EH (cell line): ENCODE data around the gene TRIM63.
A peak's percentile ranks its signal among the peaks of the same experiment; 100 is the strongest.

Experiments
- DNase-seq: peaks from one replicate; pipeline ENCODE4 v3.0.0-alpha.2; 2015; ENCODE audit warnings: low read depth

The TRIM63 gene

DNA sequence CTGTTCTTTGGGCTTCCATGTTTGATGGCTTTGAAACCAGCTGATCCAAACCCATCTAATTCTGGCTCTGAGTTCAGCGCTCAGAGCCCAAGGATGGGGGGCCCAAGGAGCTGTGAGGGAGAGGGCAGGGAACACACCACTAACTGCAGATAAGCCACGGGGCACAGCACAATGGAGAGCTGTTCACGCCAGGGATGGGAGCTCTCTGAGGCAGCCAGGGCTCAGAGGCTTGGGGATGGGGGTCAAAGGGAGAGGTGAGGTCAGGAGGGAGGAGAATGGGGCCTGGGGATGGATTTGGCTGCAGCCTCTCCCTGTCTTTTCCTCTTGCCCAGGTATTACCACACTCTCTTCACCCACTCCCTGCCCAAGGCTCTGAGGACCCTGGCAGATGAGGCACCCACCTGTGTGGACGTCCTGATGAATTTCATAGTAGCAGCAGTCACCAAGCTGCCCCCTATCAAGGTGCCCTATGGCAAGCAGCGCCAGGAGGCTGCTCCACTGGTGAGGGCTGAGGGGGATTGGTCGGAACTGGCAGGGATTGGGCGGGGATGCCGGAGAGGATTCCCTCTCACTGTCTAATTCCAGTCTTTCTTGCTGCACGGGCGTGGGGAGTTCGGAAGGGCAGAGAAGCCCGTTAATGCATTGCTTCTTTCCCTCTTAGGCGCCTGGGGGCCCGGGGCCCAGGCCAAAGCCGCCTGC is 32.8 kb downstream of the TRIM63 start:
- no peak for DNase-seq

DNA sequence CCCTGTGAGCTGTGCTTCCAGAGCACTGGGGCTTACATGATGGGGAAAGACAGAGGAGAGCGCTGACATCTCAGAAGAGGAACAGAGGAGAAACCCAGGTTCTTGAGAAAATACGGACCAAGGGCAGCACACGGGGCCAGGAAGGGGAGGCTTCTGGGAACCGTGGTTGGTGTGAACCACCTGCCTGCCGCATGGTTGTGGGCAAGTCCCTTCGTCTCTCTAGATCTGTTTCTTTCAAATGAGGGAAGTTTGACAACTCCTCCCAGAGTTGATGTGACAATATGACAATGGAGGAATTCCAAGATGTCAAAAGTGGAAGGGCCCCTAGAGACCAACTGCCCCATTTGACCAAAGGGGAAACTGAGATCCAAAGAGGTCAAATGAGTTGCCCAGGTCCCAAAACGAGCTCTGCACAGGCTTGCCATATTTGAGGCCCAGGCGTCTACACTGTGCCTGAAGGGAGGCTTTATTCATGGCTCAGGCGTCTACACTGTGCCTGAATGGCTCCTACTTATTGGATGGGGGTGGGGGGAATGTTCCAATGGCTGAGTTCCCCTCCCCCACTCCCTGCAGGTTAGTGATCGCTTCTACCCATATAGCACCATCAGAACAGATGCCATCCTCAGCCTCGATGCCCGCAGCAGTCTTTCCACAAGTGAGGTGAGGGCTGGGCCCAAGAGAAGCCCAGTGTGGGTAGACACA is 34.6 kb downstream of the TRIM63 start:
- DNase-seq, result no peak

DNA sequence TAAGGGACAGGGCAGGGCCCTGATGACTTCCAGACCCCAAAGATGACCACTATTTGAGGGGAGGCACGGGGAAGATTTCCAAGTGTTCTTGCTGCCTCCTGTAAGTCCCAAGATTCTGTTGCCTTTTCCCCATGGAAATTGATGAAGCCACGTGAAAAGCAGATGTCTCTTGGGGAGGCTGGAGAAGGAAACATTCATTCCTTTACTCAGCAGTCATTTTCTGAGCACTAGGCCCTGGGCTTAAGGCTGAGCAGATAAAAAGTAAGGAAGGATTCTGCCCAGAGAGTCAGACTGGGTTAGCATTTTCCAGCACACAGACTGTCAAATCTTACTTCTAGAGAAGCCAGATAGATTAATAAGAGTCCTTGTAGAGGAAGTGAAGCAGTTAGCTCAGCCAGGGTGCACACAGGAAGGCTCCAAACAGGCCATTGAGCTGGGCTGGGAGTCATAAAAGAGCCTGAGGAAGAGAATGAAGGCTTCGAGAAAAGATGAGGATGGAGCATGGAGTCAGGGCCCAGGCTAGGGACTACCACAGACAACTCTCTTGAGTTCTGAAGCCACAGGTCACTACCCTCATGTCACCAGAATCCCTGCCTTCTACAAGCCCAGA is 35.7 kb downstream of the TRIM63 start:
- DNase-seq, result peak; percentile 63

DNA sequence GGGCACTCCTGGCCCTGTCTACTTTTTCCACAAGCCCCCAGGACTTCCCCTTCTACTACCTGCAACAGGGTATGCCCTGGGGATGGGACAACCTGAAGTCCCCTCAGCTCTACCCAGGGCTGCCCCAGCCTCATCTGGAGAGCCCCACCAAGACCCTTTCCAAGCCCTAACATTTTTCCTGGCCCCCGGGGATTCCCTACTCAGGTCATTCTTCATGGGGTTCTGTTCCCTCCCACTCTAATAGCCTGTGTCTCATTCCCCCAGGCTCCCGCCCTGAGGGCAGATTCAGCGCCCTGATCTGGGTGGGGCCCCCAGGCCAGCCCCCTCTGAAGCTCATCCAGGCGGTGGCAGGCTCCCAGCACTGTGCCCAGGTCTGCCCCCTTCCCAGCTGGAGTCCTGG is 36.2 kb downstream of the TRIM63 start:
- no peak for DNase-seq

DNA sequence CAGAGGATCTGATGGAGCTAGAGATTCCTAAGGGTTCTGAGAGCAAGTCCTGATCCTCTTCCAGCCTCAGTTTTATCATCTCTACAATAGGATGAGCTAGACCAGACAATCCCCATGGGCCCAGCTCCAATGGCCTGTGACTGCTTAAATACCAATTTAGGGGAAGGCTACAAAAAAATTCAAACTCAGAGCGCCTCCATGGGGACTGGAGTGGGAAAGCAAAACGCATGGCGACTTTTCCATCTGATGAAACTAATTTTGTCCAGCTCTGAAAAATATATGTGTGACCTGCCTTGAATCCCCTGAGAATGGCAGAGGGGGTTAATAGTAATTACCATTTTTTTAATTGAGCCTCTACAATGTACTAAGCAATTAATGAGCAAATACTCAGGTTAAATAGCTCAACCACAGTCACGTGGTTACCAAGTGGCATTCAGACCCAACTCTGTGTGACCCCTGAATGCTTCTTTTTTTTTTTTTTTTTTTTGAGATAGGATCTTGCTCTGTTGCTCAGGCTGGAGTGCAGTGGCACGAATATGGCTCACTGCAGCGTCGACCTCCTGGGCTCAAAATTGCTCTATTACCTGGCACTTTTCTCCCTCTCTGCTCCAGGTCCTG is 37.5 kb downstream of the TRIM63 start:
- no peak for DNase-seq

DNA sequence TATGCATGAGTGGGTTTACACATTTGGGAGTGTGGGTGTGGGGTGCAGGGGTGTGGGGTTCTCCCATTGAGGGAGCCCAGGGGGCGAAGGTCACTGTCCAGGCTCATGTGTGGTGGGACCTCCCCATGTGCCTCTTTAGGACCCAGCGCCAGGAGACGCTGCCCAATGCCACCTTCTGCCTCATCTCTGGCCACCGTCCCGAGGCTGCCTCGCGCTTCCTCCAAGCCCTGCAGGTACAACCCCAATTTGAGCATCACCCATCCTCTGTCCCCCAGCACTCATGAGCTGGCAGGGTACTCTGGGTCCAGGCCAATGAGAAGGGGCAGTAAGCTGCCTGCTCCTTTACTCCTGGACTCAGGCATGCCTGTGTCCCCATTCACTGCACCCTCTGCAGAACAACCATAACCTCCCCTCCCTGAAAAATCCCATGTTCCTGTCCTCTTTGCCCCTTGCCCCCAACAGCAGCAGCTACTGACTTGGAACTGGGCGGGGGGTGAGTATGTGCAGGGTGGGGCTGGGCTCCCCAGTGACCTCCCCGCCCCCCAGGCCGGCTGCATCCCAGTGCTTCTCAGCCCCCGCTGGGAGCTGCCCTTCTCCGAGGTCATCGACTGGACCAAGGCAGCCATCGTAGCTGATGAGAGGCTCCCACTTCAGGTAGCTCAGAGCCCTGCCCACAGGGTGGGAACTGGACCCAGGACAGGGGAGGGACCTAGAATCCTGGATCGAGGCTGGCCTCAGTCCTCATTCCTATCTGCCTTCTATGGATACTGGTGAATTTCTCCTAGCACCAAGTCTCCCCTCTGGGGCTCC is 38.2 kb downstream of the TRIM63 start:
- no peak for DNase-seq

DNA sequence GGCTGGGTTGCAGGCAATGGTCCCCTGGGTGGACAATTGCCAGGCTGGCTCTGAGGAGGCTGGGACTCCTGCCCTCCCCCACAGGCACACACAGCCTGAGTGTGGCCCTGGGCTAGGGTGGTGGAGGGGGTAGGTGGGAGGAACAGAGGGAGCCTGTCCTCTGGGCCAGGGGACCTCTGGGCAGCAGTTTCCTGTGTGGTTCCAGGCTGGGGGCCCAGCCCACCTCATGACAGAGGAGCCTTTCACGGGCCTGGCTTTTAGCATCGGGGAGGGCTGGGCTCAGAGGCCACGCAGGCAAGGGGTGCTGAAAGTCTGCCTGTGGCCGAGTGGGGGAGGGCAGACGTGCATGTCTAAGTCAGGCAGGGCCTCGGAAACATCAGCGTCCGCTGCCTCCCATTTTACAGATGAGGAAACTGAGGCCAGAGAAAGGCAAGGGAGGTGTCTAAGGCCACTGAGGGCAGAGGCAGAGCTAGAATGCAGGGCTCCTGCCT is 38.9 kb downstream of the TRIM63 start:
- no peak for DNase-seq

DNA sequence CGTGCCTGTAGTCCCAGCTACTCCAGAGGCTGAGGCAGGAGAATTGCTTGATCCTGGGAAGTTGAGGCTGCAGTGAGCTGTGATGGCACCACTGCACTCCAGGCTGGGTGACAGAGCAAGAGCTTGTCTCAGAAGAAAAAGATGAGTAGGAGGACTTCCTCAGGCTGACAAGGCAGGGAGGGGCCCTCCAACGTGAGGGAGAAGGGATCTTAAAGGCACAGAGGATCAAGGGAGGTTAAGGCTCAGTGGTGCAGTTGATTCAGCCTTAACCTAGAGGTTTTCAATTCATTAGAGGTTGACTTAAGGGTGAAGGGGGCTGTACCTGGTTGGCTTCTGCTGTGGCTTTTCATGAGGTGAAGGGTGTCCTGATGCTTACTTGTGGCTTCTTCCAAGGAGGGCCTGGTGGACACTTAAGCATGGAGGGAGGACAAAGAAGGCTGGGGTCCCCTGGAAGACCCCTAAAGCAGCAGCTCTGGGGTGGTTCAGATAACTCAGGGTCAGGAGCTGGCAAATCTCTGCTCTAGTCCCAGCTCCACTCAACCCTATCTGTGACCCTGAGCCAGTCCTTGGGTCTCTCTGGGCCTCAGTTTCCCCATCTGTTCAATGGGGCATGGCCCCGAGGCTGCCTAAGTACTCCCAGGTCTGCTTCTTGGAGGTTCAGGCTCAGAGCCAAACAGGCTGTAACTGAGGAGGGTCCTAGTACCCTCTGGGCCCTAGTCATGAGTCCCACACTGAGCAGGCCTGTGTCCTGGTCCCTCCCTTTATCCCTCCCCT is 39.5 kb downstream of the TRIM63 start:
- peak; percentile 45 for DNase-seq

DNA sequence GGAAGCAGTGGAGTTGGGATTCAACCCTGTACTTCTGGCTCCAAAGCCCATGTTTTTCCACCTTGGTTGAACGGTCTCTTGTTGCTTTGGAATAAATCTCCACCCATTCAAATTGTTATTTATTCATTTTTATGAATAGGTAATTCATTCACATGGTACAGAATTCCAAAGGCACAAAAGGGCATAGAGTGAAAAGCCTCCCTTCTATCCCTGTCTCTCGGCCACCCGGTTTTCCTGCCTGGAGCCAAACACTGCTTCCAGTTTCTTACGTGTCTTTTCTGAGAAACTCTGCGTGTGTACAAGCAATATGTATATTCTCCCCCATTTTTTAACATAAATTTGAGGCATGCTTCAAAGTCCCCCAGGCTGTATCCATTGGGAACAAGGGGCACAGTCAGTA is 41.9 kb downstream of the TRIM63 start:
- DNase-seq, result no peak

DNA sequence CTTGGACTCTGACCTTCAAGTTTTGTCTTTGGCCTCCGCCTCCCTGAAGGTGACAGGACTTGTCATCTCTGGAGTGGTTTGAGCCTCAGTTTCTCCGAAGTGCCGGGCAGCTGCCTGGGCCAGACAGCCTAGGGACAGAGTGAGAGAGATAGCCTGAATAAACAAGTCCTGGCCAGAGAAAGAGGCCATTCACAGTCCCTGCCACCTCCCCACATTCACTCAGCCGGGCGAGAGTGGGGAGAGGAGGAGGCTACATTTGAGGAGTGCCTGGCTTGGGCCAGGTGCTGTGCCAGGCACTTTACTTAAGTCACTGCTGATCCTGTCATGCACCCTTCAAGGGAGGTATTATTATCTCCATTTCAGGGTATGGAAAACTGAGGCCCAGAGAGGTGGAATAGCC is 42.4 kb downstream of the TRIM63 start:
- no peak for DNase-seq

DNA sequence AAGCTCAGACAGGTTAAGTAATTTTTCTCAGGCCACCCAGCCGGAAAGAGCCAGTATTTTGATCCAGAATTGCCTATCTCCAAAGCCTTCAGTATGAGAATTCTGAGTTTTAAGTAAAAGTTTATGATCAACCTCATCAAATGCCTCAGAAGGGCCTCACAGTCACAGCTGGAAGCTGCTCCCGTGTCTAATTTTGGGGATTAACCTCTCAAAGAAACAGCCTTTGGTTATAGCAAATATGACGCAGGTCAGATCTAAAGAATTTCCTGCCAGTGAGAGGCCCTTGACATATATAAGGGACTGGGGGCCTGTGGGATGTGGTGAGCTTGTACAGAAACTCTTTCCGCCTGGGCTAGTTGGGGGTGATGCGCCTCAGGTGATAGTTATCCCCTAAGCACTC is 43.6 kb downstream of the TRIM63 start:
- DNase-seq, result no peak

DNA sequence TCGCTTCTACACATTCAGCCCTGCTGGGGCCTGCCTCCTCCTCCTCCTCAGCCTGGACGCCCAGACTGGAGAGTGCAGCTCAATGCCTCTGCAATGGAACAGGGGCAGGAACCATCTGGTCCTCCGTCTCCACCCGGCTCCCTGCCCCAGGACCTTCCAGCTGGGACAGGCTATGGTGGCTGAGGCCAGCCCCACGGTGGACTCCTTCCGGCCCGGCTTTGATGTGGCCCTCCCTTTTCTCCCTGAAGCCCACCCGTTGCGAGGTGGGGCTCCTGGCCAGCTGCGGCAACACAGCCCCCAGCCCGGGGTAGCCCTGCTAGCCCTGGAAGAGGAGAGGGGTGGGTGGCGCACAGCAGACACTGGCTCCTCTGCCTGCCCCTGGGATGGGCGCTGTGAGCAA is 44.4 kb downstream of the TRIM63 start:
- no peak for DNase-seq

DNA sequence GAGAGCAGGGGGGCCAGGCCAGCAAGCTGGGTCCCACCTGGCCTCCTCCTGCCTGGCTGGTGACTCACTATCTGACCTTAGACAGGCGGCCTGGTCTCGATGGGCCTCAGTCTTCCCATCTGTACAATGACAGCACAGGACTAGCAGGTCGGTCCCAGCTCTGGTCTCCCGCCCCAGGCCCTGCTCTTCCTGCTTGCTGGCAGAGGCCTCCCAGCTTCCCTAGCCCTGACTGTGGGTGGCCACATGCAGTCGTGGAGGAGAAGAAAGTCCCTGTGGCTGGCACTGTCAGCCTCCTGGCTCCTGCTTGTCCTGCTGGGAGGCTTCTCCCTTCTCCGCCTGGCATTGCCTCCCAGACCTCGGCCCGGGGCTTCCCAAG is 45.0 kb downstream of the TRIM63 start:
- DNase-seq, result no peak

DNA sequence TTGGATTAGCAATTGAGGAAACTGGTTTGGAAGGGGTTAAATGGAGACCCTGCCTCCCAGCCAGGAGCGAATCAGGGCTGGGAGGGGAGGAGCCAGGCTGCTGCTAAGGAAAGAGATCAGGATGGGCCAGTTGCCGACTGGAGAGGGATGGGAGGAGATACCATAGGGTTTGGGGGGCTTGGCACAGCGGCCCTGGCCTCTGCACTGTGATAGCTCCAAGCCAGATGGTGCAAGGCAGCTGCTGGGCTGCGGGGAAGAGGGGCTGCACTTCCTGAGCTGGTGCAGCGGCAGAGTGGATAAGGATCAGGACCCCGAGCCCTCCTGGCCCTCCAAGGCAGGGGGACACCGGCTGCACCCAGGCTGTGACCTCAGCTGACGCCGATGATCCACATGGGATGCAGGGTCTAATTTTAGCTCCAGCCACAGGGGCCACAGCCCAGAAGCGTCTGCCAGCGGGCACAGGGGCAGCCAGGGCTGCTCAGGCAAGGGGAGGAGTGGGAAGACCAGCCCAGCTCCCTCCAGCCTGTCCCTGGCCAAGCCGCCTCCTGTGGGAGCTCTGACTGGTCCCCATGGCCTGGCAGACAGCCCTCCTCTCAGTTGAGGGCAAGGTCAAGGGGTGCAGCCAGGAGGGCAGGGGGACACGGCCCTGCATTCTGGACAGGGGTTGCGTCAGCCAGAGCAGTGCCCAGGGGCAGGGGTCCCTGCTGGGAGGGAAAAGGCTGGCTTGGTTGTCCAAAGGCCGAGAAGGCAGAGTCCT is 45.6 kb downstream of the TRIM63 start, which contains the start of gene EXTL1:
Gene EXTL1 (plus strand): TSS at position 129 of the 757 bp plus-strand sequence. CDS start 872 bp downstream, outside the sequence.
- DNase-seq, result peak; percentile 59

DNA sequence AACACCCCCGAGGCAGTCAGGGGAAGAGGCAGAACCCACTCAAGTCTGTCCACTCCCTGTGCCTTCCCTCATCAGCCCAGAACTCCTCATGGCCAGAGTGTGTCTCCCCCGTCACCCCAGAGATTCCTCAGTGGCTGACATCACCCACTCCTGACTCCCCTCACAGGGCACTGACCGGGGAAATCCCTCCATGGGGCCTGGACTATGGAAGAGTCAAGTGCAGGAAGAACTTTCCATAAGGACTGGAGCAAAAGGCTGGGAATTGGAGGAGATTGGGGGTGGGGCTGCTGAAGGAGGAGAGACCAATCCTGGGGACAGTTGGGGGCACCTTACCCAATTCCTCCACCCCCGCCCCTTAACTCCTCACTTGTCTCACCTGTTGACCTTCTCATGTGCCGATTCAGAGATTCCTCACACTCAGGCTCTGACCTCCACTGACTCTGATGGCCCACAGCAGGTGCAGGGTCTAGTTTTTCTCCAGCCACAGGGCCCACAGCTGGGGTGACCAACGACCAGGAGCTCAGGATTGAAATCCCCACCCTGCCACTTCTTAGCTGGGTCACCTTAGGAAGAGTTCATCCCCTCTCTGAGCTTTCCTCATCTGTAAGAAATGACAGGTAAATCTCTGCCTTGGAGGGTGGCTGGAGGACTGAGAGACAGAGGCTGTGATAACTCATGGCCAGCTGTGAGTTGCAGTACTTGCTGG is 46.3 kb downstream of the TRIM63 start:
- DNase-seq, result peak; percentile 41

DNA sequence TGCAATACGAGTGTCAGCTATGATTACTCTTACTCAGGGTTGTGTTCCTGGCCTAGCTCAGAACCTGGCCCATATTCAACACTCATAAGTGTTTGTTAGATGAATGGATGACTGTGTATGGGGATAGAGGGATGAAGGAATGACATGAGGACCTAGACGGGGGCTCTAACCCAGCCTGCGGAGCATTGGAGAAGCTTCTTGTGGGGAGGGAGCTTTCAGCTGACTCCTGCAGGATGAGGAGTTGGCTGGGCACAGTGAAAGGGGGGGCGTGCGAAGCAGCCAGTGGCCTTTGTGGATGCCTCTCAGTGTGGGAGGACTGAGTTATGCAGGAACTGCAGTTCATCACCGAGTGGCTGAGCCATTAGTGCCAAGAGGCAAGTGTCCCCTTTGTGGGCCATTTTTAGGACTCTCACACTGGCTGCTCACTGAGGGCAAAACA is 47.1 kb downstream of the TRIM63 start:
- peak; percentile 74 for DNase-seq

DNA sequence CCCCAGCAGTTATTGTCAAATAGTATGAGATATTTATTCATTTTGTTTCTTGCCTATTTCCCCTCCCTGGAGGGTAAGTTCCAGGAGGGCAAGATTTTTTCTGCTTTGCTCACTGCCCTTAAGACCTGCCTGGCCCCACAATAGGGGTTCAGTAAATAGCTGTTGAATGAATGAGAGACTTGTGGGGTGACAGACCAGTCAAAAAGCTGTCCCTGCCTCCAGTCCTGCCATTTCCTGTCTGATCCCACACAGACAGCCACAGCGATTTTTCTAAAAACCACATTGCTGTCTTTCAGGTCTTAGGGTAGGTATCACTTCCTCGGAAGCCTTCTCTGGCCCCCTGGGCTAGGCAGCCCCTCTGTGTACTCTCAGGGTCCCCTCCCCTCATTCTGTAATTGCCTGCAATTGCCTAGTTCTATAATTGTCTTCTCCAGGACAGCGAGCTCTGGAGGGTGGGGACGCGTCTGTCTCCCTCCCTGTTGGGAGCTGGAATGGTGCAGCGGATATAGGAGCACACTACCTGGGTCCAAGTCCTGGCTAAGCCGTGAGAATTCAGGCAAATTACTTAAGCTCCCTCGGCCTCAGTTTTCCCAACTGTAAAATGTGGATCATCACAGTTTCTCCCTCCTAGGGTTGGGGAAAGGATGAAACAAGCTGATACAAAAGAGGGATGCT is 47.7 kb downstream of the TRIM63 start:
- DNase-seq, result peak; percentile 88

DNA sequence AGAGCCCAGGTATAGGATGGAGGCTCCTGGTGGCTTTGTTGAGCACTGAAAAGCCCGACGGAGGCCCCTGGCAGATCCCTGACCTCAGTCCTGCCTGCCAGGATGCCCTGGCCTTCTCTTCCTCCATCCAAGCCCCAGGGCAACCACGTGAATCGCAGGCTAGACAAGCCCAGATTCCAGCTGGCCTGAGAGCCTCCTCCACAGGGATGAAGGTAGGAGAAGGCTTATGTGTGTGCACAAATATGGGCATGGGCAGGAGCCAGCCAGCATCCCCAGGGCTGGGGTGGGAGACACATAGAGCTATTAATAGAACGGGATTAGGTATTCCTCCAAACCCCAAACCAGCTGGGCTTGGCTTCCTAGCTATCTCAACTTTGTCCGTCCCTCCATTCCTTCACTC is 49.8 kb downstream of the TRIM63 start:
- peak; percentile 91 for DNase-seq

DNA sequence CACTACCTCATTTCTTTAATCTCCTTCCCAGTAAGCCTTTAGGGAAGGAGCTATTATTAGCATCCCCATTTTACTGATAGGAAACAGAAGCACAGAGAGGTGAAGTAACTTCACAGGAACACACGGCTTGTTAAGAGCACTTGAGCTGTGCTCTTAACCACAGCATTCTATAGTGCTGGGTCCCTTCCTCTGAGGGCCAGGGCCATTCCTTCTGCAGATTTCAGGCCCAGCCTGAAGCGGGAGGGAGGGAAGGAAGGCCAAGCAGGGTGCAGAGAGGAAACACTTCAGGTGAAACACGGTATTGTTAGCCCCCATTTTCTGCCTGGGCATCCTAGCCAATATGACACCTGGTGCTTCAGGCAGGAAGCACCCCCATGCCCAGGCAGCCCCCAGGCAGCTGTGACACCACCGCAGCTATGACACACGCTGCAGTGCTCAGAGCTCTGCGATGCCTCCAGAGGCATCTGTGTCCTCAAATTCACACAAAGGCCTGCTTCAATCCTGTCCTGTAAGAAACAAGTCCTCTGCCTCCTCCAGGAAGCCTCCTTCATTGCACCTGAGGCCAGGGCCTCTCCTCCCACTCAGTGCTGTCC is 50.4 kb downstream of the TRIM63 start:
- DNase-seq, result peak; percentile 58
